ENCODE data around the gene PRDM11.
A peak's percentile ranks its signal among the peaks of the same experiment; 100 is the strongest.

PRDM11 gene

GRCh38 chr11:45180848-45181192 is 34.4 kb downstream of the PRDM11 start:
- Histone ChIP-seq H3K4me3 (peak overlapping the region; percentile 90), H3K27ac (peak overlapping the region; percentile 90 to 92)
- no peak for TF ChIP-seq CTCF (IDR thresholded peaks at IDR 0.05)
- DNase-seq (ENCODE audit: low spot score): peak; percentile 89

- no peak for TF ChIP-seq CTCF (IDR thresholded peaks at IDR 0.05)
- H3K27ac ChIP-seq: peak overlapping the region; percentile 90 to 92
- no peak for DNase-seq (ENCODE audit: low spot score)
- peak overlapping the region; percentile 90 for H3K4me3 ChIP-seq
Observed at GRCh38 chr11:45181193-45181888, 34.9 kb downstream of the PRDM11 start.

GRCh38 chr11:45181889-45182550 is 35.6 kb downstream of the PRDM11 start:
- Histone ChIP-seq H3K27ac (peak overlapping the region; percentile 90 to 92), H3K4me3 (peak overlapping the region; percentile 90)
- DNase-seq (ENCODE audit: low spot score): no peak
- no peak for TF ChIP-seq CTCF (IDR thresholded peaks at IDR 0.05)

DNA sequence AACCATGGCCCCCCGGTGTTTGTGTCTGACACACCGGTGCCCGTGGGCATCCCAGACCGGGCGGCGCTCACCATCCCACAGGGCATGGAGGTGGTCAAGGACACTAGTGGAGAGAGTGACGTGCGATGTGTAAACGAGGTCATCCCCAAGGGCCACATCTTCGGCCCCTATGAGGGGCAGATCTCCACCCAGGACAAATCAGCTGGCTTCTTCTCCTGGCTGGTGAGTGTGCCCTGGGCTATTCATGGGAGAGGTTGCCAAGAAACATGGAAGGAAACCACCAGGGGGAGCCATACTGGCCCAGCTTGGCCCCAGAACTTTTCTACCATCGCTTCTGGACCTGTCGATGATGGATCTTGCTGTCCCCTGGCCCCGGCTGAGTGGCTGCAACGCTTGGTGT is 36.5 kb downstream of the PRDM11 start:
- DNase-seq (ENCODE audit: low spot score): no peak
- TF ChIP-seq CTCF (IDR thresholded peaks at IDR 0.05): no peak
- peak overlapping the region in 1 of 2 donors; percentile 90 for H3K27ac ChIP-seq
- no peak overlapping the region for H3K4me3 ChIP-seq

DNA sequence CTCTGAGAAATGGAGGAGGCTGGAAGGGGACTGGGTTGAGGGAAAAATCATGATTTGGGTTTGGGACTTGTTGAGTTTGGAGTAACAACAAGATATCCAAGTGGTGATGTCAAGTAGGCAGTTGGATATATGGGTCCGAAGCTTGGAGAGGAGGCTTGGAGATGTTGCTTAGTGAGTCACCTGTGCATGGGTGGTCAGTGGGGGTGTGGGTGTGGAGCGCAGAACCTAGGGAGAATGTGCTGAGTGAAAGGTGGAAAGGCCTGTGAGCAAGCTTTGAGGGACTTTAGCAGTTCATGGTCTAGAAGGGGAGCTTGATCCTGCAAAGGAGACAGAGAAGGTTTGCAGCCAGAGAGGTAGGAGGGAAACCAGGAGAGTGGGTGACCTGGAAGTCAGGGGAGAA is 38.2 kb downstream of the PRDM11 start:
- no peak for DNase-seq (ENCODE audit: low spot score)
- H3K4me3 ChIP-seq: no peak overlapping the region
- no peak for TF ChIP-seq CTCF (IDR thresholded peaks at IDR 0.05)
- no peak overlapping the region for H3K27ac ChIP-seq

DNA sequence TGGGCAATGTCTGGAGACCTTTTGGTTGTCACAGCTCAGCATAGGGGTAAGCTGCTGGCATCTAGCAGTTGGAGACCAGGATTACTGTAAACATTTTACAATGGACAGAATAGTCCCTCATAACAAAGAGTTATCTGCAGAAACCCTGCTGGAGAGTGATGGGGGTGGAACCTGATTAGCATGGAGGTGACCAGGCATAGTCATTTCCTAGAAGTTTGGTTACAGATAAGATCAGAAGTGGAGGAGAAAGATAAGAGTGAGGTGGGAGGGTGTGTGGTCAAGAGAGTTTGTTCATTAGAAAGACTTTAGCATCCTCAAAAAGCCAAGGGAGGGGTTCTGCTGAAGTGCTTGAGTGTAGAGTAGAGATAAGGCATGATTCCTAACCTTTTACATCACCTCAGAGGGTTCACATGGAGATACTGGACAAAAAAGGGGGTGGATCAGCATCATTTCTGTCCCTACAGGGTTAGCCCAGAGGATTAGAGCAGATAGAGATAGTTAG is 38.8 kb downstream of the PRDM11 start:
- no peak for TF ChIP-seq CTCF (IDR thresholded peaks at IDR 0.05)
- Histone ChIP-seq H3K27ac (no peak overlapping the region), H3K4me3 (no peak overlapping the region)
- DNase-seq (ENCODE audit: low spot score): no peak

DNA sequence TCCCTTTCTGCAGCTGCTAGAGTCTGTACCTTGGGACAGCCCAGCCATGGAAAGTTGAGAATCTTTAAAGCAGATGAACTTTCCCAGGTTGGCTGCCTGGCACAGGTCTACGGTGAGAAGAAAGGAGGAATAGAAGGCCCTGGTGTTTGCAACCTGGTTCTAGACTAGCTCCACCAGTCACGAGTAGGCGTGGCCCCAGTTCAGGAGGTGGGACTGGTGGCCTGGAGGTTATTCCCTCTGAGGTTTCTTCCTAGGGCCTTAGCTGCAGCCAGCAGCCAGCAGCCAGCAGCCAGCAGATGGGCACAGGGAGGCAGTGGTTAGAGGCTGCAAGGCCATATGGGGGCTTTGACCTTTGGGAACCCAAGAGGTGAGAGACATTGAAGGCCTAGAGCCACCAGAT is 40.9 kb downstream of the PRDM11 start:
- no peak for TF ChIP-seq CTCF (IDR thresholded peaks at IDR 0.05)
- no peak for DNase-seq (ENCODE audit: low spot score)

More for the DNA sequence above, 40.9 kb downstream of the PRDM11 start:
- Histone ChIP-seq H3K27ac (no peak overlapping the region), H3K4me3 (no peak overlapping the region)
